SK-N-SH (cell line): Measurements from ENCODE around the gene CLK2. TPM values are rescaled to one million over a fixed set of nuclear protein-coding genes. Genes with fewer than 3 reads are reported as not detected.

Source experiments
- CTCF ChIA-PET: fragments of 300-600, 350-600 bp; formaldehyde crosslinking; extraction: SDS; loops from one replicate; lab custom pipeline; 2021; lab: Yijun Ruan, JAX
- POLR2A ChIA-PET: fragments of 350-600 bp; sonication (Branson Sonifier 250); formaldehyde crosslinking; extraction: SDS; loops from one replicate; lab custom pipeline; 2020; ENCODE audit warnings: antibody characterized with exemption, inconsistent platforms; lab: Yijun Ruan, JAX
- DNase-seq: peaks from one replicate; pipeline ENCODE4 v3.0.0; 2012
- H2AFZ ChIP-seq: fragments of 200-600 bp; sonication (generic); 2 replicates; pipeline ENCODE4 v1.8.1; 2016; ENCODE audit warnings: antibody characterized with exemption, mild to moderate bottlenecking, low read depth
- H3F3A ChIP-seq: fragments of 200-600 bp; sonication (generic); replicated peaks from 2 replicates; pipeline ENCODE3; 2016; ENCODE audit warnings: antibody characterized with exemption, mild to moderate bottlenecking; ENCODE audit not compliant: insufficient read depth
- H3K27ac ChIP-seq, 2 experiments: fragments of 200-500 bp in 1 of 2; fragments of 200-600 bp in 1 of 2; sonication (Bioruptor generic) in 1 of 2; sonication (generic), shearing (Covaris generic) in 1 of 2; 2 replicates each; pipeline versions ENCODE4 v1.5.1 to v1.6.1; 2014 to 2016; ENCODE audit warnings: low read depth in 2 of 2, inconsistent platforms in 1 of 2, low read length in 1 of 2, mild to moderate bottlenecking in 1 of 2, mixed read lengths in 1 of 2
- H3K27me3 ChIP-seq: fragments of 200-600 bp; sonication (generic), shearing (Covaris generic); 2 replicates; pipeline ENCODE4 v1.6.1; 2016; ENCODE audit warnings: mixed run types; ENCODE audit not compliant: insufficient read depth
- H3K36me3 ChIP-seq, 2 experiments: fragments of 200-500 bp in 1 of 2; fragments of 200-600 bp in 1 of 2; sonication (Bioruptor generic) in 1 of 2; sonication (generic) in 1 of 2; replicated peaks in 1 of 2; 2 replicates each; pipeline versions ENCODE3 to v1.5.1; 2014 to 2016; ENCODE audit warnings: low read length in 1 of 2, mild to moderate bottlenecking in 1 of 2; ENCODE audit not compliant: insufficient read depth in 2 of 2, control insufficient read depth in 1 of 2
- H3K4me1 ChIP-seq, 2 experiments: fragments of 200-500 bp in 1 of 2; fragments of 200-600 bp in 1 of 2; sonication (Bioruptor generic) in 1 of 2; sonication (generic), shearing (Covaris generic) in 1 of 2; 2 replicates each; pipeline versions ENCODE4 v1.5.1 to v1.6.1; 2014 to 2016; ENCODE audit warnings: low read depth in 1 of 2, low read length in 1 of 2, mixed run types in 1 of 2; ENCODE audit not compliant: insufficient read depth in 2 of 2, control insufficient read depth in 1 of 2
- H3K4me2 ChIP-seq: fragments of 200-600 bp; sonication (generic), shearing (Covaris generic); 2 replicates; pipeline ENCODE4 v1.6.1; 2017; ENCODE audit warnings: mixed run types
- H3K4me3 ChIP-seq, 2 experiments: fragments of 200-500 bp in 1 of 2; fragments of 200-600 bp in 1 of 2; sonication (Bioruptor generic) in 1 of 2; sonication (generic), shearing (Covaris generic) in 1 of 2; 2 replicates each; pipeline versions ENCODE4 v1.5.1 to v1.8.1; 2014 to 2016; ENCODE audit warnings: low read depth in 2 of 2, inconsistent platforms in 1 of 2, low read length in 1 of 2, mild to moderate bottlenecking in 1 of 2, mixed read lengths in 1 of 2, moderate library complexity in 1 of 2
- H3K79me2 ChIP-seq: fragments of 200-600 bp; sonication (generic); 2 replicates; pipeline ENCODE4 v1.8.1; 2017; ENCODE audit warnings: mild to moderate bottlenecking; ENCODE audit not compliant: insufficient read depth
- H3K9ac ChIP-seq: fragments of 200-600 bp; sonication (generic); 2 replicates; pipeline ENCODE4 v1.6.1; 2017; ENCODE audit warnings: mixed run types
- H3K9me2 ChIP-seq: fragments of 200-600 bp; sonication (generic); 2 replicates; pipeline ENCODE4 v1.6.1; 2017; ENCODE audit warnings: mixed run types
- H3K9me3 ChIP-seq: fragments of 200-600 bp; sonication (generic); 2 replicates; pipeline ENCODE4 v1.6.1; 2017; ENCODE audit warnings: mixed run types, mild to moderate bottlenecking, moderate library complexity
- H4K20me1 ChIP-seq: fragments of 200-600 bp; sonication (generic); 2 replicates; pipeline ENCODE4 v1.6.1; 2017; ENCODE audit warnings: mild to moderate bottlenecking, mixed run types; ENCODE audit not compliant: insufficient read depth
- CHD2 ChIP-seq: fragments of 150-350 bp; IDR thresholded peaks from 2 replicates; pipeline ENCODE4 v1.6.1; 2018; ENCODE audit warnings: low read length; ENCODE audit not compliant: partially characterized antibody
- FOSL2 ChIP-seq: IDR thresholded peaks from 2 replicates; pipeline ENCODE4 v1.4.0; 2012; ENCODE audit warnings: low read depth, mild to moderate bottlenecking, moderate library complexity, borderline replicate concordance
- FOXM1 ChIP-seq: IDR thresholded peaks from 2 replicates; pipeline ENCODE4 v1.4.0; 2012; ENCODE audit warnings: low read depth, mild to moderate bottlenecking
- GABPA ChIP-seq: IDR thresholded peaks from 2 replicates; pipeline ENCODE4 v1.4.0; 2012; ENCODE audit warnings: low read depth, mild to moderate bottlenecking
- JUND ChIP-seq: IDR thresholded peaks from 2 replicates; pipeline ENCODE4 v1.4.0; 2012
- POLR2AphosphoS5 ChIP-seq: IDR thresholded peaks from 2 replicates; pipeline ENCODE4 v1.6.1; 2012; ENCODE audit warnings: low read depth, low read length
- RAD21 ChIP-seq: IDR thresholded peaks from 2 replicates; pipeline ENCODE4 v1.6.1; 2012; ENCODE audit warnings: mild to moderate bottlenecking, low read length
- RFX5 ChIP-seq: IDR thresholded peaks from 2 replicates; pipeline ENCODE4 v1.6.1; 2012; ENCODE audit warnings: mild to moderate bottlenecking, improper control_type of control experiment, low read length
- SIN3A ChIP-seq: IDR thresholded peaks from 2 replicates; pipeline ENCODE4 v1.6.1; 2012; ENCODE audit warnings: low read depth, mild to moderate bottlenecking, low read length, moderate library complexity, borderline replicate concordance
- TEAD4 ChIP-seq: IDR thresholded peaks from 2 replicates; pipeline ENCODE4 v1.4.0; 2012; ENCODE audit warnings: mild to moderate bottlenecking, borderline replicate concordance; ENCODE audit not compliant: insufficient read depth
- WGBS: methylation state at CpG from one replicate; pipeline ENCODE4 v1.1.6; 2017; ENCODE audit warnings: low lambda C conversion rate; 5-methylcytosine and 5-hydroxymethylcytosine counted together
- polyA plus RNA-seq, 3 experiments: library from polyadenylated mRNA; depleted of rRNA; stranded (reverse); fragments of >200 nt; gene quantifications; 2 replicates each; pipeline ENCODE4 v1.2.3, GENCODE V29; 2012
- TF ChIP-seq, protein P1 (sequence below): IDR thresholded peaks from 2 replicates; pipeline ENCODE4 v1.6.1; 2012; ENCODE audit warnings: mild to moderate bottlenecking, low read depth, low read length, moderate library complexity
- TF ChIP-seq, protein P2 (sequence below): fragments of 150-350 bp; IDR thresholded peaks from 2 replicates; pipeline ENCODE4 v1.6.1; 2017; ENCODE audit warnings: antibody characterized with exemption, low read length, low read depth, borderline replicate concordance
- TF ChIP-seq, protein P3 (sequence below): IDR thresholded peaks from 2 replicates; pipeline ENCODE4 v1.4.0; 2012; ENCODE audit warnings: low read depth, borderline replicate concordance
- TF ChIP-seq, protein P4 (sequence below): IDR thresholded peaks from 2 replicates; pipeline ENCODE4 v1.4.0; 2012; ENCODE audit warnings: low read depth

CLK2 gene
- polyA plus RNA-seq, 1 of the 3 experiments (the other 2 are of a cell fraction), result 76.7 TPM

DNA sequence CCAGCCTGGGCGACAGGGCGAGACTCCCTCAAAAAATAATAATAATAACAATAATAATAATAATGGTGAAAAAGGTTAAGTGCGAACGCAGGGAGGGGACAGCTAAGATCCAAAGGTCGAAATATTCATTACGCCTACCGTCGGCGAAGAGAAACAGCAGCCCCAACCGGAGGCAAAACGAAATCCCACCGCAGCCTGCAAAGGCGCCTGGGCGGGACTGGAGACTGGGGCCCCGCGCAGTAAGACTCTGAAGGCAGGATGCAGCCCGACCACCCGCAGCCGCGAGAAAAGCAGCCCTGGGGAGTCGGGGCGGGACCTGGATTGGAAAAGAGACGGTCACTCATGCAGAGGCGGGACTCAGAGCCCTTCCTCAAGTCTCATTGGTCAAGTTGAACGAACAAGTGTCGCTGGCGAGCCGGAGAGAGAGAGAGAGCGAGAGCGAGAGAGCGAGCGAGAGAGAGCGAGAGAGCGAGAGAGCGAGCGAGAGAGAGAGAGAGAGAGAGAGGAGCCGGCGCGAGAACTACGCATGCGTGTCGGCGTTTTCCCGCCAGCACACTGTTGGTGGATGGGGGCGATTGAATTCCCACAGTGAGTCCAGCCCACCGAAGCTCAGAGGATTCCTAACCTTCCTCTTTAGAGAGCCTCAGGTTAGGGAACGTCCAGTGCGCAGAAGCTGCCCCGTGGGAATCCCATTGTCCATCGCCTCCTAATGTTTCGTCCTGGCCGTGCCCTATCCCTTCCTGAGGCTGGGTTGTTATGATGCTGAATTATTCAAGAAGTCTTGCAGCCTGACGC, 28.7 kb downstream of the CLK2 start (continued):
- TF ChIP-seq, protein P1, sequence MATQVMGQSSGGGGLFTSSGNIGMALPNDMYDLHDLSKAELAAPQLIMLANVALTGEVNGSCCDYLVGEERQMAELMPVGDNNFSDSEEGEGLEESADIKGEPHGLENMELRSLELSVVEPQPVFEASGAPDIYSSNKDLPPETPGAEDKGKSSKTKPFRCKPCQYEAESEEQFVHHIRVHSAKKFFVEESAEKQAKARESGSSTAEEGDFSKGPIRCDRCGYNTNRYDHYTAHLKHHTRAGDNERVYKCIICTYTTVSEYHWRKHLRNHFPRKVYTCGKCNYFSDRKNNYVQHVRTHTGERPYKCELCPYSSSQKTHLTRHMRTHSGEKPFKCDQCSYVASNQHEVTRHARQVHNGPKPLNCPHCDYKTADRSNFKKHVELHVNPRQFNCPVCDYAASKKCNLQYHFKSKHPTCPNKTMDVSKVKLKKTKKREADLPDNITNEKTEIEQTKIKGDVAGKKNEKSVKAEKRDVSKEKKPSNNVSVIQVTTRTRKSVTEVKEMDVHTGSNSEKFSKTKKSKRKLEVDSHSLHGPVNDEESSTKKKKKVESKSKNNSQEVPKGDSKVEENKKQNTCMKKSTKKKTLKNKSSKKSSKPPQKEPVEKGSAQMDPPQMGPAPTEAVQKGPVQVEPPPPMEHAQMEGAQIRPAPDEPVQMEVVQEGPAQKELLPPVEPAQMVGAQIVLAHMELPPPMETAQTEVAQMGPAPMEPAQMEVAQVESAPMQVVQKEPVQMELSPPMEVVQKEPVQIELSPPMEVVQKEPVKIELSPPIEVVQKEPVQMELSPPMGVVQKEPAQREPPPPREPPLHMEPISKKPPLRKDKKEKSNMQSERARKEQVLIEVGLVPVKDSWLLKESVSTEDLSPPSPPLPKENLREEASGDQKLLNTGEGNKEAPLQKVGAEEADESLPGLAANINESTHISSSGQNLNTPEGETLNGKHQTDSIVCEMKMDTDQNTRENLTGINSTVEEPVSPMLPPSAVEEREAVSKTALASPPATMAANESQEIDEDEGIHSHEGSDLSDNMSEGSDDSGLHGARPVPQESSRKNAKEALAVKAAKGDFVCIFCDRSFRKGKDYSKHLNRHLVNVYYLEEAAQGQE, result peak; percentile 60; the same call in 1 of the 2 replicates
- TF ChIP-seq, protein P2, sequence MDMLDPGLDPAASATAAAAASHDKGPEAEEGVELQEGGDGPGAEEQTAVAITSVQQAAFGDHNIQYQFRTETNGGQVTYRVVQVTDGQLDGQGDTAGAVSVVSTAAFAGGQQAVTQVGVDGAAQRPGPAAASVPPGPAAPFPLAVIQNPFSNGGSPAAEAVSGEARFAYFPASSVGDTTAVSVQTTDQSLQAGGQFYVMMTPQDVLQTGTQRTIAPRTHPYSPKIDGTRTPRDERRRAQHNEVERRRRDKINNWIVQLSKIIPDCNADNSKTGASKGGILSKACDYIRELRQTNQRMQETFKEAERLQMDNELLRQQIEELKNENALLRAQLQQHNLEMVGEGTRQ, result no peak
- TF ChIP-seq TEAD4 (peak; percentile 65; the same call in 1 of the 2 replicates), SIN3A (peak; percentile 99), FOSL2 (peak; percentile 56; the same call in 1 of the 2 replicates), RFX5 (0 out of 2 replicates have a peak, but pooled peaks have one; percentile 53)
- TF ChIP-seq, protein P3, sequence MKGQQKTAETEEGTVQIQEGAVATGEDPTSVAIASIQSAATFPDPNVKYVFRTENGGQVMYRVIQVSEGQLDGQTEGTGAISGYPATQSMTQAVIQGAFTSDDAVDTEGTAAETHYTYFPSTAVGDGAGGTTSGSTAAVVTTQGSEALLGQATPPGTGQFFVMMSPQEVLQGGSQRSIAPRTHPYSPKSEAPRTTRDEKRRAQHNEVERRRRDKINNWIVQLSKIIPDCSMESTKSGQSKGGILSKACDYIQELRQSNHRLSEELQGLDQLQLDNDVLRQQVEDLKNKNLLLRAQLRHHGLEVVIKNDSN, result peak; percentile 74; the same call in 1 of the 2 replicates
- TF ChIP-seq, protein P4, sequence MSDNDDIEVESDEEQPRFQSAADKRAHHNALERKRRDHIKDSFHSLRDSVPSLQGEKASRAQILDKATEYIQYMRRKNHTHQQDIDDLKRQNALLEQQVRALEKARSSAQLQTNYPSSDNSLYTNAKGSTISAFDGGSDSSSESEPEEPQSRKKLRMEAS, result peak; percentile 98

DNA sequence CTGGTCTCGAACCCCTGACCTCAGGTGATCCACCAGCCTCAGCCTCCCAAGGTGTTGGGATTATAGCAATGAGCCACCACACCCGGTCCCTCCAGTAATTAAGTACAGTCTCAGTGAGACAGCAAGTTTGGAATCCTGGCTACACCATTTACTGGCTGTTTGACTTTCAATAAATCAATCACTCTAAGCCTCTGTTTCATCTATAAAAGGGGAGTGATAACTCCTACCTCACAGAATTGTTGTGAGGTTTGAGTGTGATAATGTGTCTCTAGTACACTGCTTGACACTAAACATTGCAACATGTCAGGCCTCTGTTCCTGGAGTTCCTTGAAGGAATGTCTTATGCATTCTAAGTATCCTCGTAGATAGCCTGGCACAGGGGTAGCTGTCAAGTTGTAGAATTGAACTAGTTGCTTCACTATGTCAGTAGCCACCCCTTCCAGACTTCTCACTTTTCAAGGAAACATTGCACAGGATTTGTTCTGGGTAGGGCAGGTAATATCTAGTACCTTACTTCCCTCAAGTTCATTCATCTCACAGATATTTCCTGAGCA, 30.4 kb downstream of the CLK2 start:
- Histone ChIP-seq H3K4me2 (peak overlapping the region; percentile 87), H3K27me3 (no peaks in the 10 kb centered on the region), H3K79me2 (peaks cover 28% of the 10 kb centered on the region), H3K4me3 (peak overlapping the region; percentile 49 to 65; a peak in 3 of 4 replicates), H3K9ac (peak overlapping the region; percentile 80; the same call in 1 of the 2 replicates), H3K9me2 (no peaks in the 10 kb centered on the region), H3K9me3 (no peaks in the 10 kb centered on the region), H3F3A (peaks cover 26% of the 10 kb centered on the region), H3K4me1 (peaks cover 0 to 24% of the 10 kb centered on the region in 2 experiments; a peak in 3 of 4 replicates), H4K20me1 (no peaks in the 10 kb centered on the region), H3K36me3 (peaks cover 4 to 11% of the 10 kb centered on the region in 2 experiments), H3K27ac (peak overlapping the region; percentile 75 to 89; a peak in 3 of 4 replicates), H2AFZ (no peak overlapping the region)
- DNase-seq, result no peak
- TF ChIP-seq FOXM1, result no peak
- no peak for TF ChIP-seq POLR2AphosphoS5
- TF ChIP-seq RAD21, result no peak
- TF ChIP-seq JUND, result no peak
- no peak for TF ChIP-seq RFX5
- TF ChIP-seq GABPA, result no peak
- no peak for TF ChIP-seq CHD2
- ChIA-PET CTCF (interaction anchor here (1.6 to 4.2 kb wide), 4 partner anchors 9 to 68 kb away, joined by 4 to 29 read pairs (median 10); no protein-coding TSS in a partner anchor), POLR2A (interaction anchor here (2.4 kb wide), 1 partner anchor 30 kb away, joined by 6 read pairs; the partner anchor contains the start of gene CLK2)
- 87% methylated on average over 3 of the region's 3 CpGs for WGBS
